Activated CD8-positive, alpha-beta memory T cell treated with anti-CD3 and anti-CD28 coated beads for 36 hours (primary cell): Measurements from ENCODE around the gene URB1. TPM values are rescaled to one million over a fixed set of nuclear protein-coding genes. Genes with fewer than 3 reads are reported as not detected.

Experiments
- CTCF ChIA-PET: fragments of 350-600 bp; sonication (Branson Sonifier 250); formaldehyde crosslinking; loops from one replicate; lab custom pipeline; 2021; ENCODE audit warnings: antibody characterized with exemption; lab: Charles Lee
- POLR2A ChIA-PET: fragments of 350-600 bp; sonication (Branson Sonifier 250); formaldehyde crosslinking; loops from one replicate; lab custom pipeline; 2021; ENCODE audit warnings: antibody characterized with exemption; lab: Charles Lee
- total RNA-seq, 2 experiments: library from RNA; stranded (reverse); gene quantifications; one replicate each; pipeline ENCODE4 v1.2.3, GENCODE V29; 2021

Gene URB1
- total RNA-seq, 2 experiments from 2014 or later: 39.8 to 41.3 TPM

- ChIA-PET CTCF (no interaction called here), POLR2A (no interaction called here)
Measured at GRCh38 chr21:32333953-32334673, 58.7 kb downstream of the URB1 start.

- CTCF ChIA-PET: no interaction called here
Measured at GRCh38 chr21:32332463-32332951, 60.3 kb downstream of the URB1 start.

GRCh38 chr21:32331444-32332305 is 61.1 kb downstream of the URB1 start:
- POLR2A ChIA-PET: no interaction called here
- CTCF ChIA-PET: no interaction called here

More at GRCh38 chr21:32332463-32332951, 60.3 kb downstream of the URB1 start:
- POLR2A ChIA-PET: no interaction called here

GRCh38 chr21:32330784-32331311 is 62.0 kb downstream of the URB1 start:
- POLR2A ChIA-PET: interaction anchor here (0.7 kb wide), 1 partner anchor 281 kb away, joined by 4 read pairs; no protein-coding TSS in a partner anchor
- CTCF ChIA-PET: no interaction called here

GRCh38 chr21:32329776-32330175 is 63.0 kb downstream of the URB1 start:
- ChIA-PET POLR2A (no interaction called here), CTCF (no interaction called here)

- POLR2A ChIA-PET: no interaction called here
- CTCF ChIA-PET: no interaction called here
Measured at GRCh38 chr21:32329331-32329730, 63.5 kb downstream of the URB1 start.

GRCh38 chr21:32328595-32328994 is 64.2 kb downstream of the URB1 start:
- ChIA-PET POLR2A (interaction anchor here (0.6 kb wide), 1 partner anchor 21 kb away, joined by 4 read pairs; no protein-coding TSS in a partner anchor), CTCF (no interaction called here)

GRCh38 chr21:32325706-32326105 is 67.1 kb downstream of the URB1 start:
- ChIA-PET POLR2A (no interaction called here), CTCF (no interaction called here)

- ChIA-PET POLR2A (no interaction called here), CTCF (no interaction called here)
Measured at GRCh38 chr21:32322676-32323075, 70.1 kb downstream of the URB1 start.

- ChIA-PET POLR2A (no interaction called here), CTCF (no interaction called here)
Measured at GRCh38 chr21:32322103-32322502, 70.7 kb downstream of the URB1 start.

- ChIA-PET POLR2A (no interaction called here), CTCF (no interaction called here)
Measured at GRCh38 chr21:32321480-32321879, 71.3 kb downstream of the URB1 start.

GRCh38 chr21:32320726-32321125 is 72.1 kb downstream of the URB1 start:
- ChIA-PET POLR2A (no interaction called here), CTCF (no interaction called here)

- CTCF ChIA-PET: no interaction called here
- POLR2A ChIA-PET: no interaction called here
Measured at GRCh38 chr21:32320059-32320458, 72.8 kb downstream of the URB1 start.

- ChIA-PET CTCF (no interaction called here), POLR2A (no interaction called here)
Measured at GRCh38 chr21:32319012-32319411, 73.8 kb downstream of the URB1 start.

GRCh38 chr21:32317726-32318125 is 75.1 kb downstream of the URB1 start:
- CTCF ChIA-PET: no interaction called here
- POLR2A ChIA-PET: no interaction called here

- ChIA-PET POLR2A (no interaction called here), CTCF (no interaction called here)
Measured at GRCh38 chr21:32316361-32317215, 76.2 kb downstream of the URB1 start.

- ChIA-PET CTCF (no interaction called here), POLR2A (interaction anchor here (0.5 to 0.6 kb wide), 2 partner anchors 35 to 285 kb away, joined by 5 to 7 read pairs; no protein-coding TSS in a partner anchor)
Measured at GRCh38 chr21:32315511-32316281, 77.1 kb downstream of the URB1 start.

- CTCF ChIA-PET: no interaction called here
- POLR2A ChIA-PET: no interaction called here
Measured at GRCh38 chr21:32314806-32315205, 78.0 kb downstream of the URB1 start.

GRCh38 chr21:32312976-32313375 is 79.8 kb downstream of the URB1 start:
- POLR2A ChIA-PET: no interaction called here
- CTCF ChIA-PET: no interaction called here
